Stomach (tissue), 9 donors: ENCODE data around the gene SSBP3. TPM values are rescaled to one million over a fixed set of nuclear protein-coding genes. Genes with fewer than 3 reads are reported as not detected.

ENCODE experiments used
- DNase-seq, 2 donors: peaks; one replicate each; pipeline versions ENCODE4 v3.0.0 to v3.0.0-alpha.2; 2013 to 2019
- H3K27ac ChIP-seq, 5 donors: fragments of 200-600 bp in 4 of 5; sonication (generic) in 4 of 5; one replicate each; pipeline ENCODE4 v1.5.1; 2013 to 2019; ENCODE audit warnings: mild to moderate bottlenecking in 1 of 5, moderate library complexity in 1 of 5
- H3K27me3 ChIP-seq, 3 donors: fragments of 200-600 bp; sonication (generic); one replicate each; pipeline ENCODE4 v1.5.1; 2017 to 2019; ENCODE audit warnings: mixed run types in 1 of 3
- H3K36me3 ChIP-seq, 4 donors: fragments of 200-600 bp; sonication (generic); 1 replicate in 3 of 4; 2 replicates in 1 of 4; pipeline ENCODE4 v1.5.1; 2016 to 2019
- H3K4me1 ChIP-seq, 4 donors: fragments of 200-600 bp; sonication (generic); one replicate each; pipeline ENCODE4 v1.5.1; 2016 to 2019
- H3K4me3 ChIP-seq, 4 donors: fragments of 200-600 bp; sonication (generic) in 3 of 4; one replicate each; pipeline ENCODE4 v1.5.1; 2016 to 2019; ENCODE audit warnings: mild to moderate bottlenecking in 1 of 4
- H3K9me3 ChIP-seq, 4 donors: fragments of 200-600 bp; sonication (generic); one replicate each; pipeline ENCODE4 v1.5.1; 2016 to 2019
- EP300 ChIP-seq: sonication (generic); formaldehyde crosslinking; IDR thresholded peaks from one replicate; pipeline ENCODE4 v1.6.1; 2017; ENCODE audit warnings: antibody characterized with exemption
- POLR2A ChIP-seq, 4 donors: fragments of 450-650 bp; IDR thresholded peaks; one replicate each; pipeline ENCODE4 v1.6.1; 2016; ENCODE audit warnings: antibody characterized with exemption in 4 of 4, control low read depth in 2 of 4, mild to moderate bottlenecking in 1 of 4, moderate library complexity in 1 of 4
- POLR2AphosphoS5 ChIP-seq, 3 donors: sonication (generic); formaldehyde crosslinking; IDR thresholded peaks; one replicate each; pipeline ENCODE4 v1.6.1; 2016; ENCODE audit warnings: antibody characterized with exemption in 3 of 3
- WGBS, 5 donors: extraction: QIAGEN DNeasy Blood & Tissue Kit in 3 of 5; methylation state at CpG; one replicate each; pipeline versions ENCODE4 v1.1.5 to v1.1.7; 2013 to 2018; 5-methylcytosine and 5-hydroxymethylcytosine counted together
- intact Hi-C: fragments of 100-400 bp; cut with DNase I; formaldehyde crosslinking; loops from one replicate; pipeline ENCODE4 v1.15.1; 2023; ENCODE audit warnings: low total_unique reads
- polyA plus RNA-seq, 3 donors: library from polyadenylated mRNA; stranded (reverse); fragments of 200-250 nt; gene quantifications; one replicate each; pipeline ENCODE4 v1.2.3, GENCODE V29; 2013
- total RNA-seq, 5 donors: library from RNA; depleted of rRNA; stranded (reverse); fragments of >200 nt; gene quantifications; one replicate each; pipeline versions ENCODE4 v1.1.0 to v1.2.3, GENCODE V29; 2014 to 2016
- TF ChIP-seq, protein P1 (sequence below), 7 experiments: fragments of 450-650 bp in 4 of 7; fragments of 200-600 bp in 3 of 7; sonication (generic) in 3 of 7; IDR thresholded peaks; one replicate each; pipeline ENCODE4 v1.5.1; 2016 to 2019; ENCODE audit warnings: antibody characterized with exemption in 7 of 7, control low read depth in 2 of 7, mild to moderate bottlenecking in 1 of 7
- donor health status: healthy with polysubstance abuse.
- donor health status: Bipolar disorder and iron deficiency.
- donor health status: healthy.

Gene SSBP3
- total and polyA plus RNA-seq, 8 donors = 4.3 to 100 (median 38.1) TPM

DNA sequence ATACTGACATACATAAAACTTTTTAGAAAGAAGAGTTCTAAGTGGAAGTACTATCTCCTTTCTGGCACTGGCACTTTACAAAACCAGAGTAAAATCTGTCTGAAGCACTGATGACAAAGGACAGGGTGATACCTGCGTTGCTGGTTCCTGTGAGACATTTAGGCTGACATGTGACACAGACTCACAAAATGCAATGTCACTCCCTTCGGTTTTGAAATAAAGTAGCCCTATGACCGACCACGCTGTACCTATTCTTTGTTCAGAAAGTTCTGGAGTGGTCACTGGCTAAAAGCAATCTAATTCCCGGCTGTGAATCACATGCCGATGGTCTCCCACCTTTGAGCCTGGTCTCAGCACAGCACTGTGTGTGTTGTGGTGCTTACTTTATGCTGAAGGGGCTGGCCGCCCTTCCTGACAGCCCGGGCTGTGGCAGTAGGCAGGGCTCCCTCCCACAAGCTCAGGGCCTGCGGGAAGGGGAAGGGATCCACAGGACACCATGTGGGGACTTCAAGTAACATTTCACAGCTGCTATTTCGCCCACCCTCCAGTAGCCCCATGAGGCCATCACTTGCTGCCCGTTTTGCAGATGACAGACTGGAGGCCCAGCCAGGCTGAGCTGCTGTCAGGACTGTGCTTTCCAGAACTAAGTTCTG is 158.2 kb downstream of the SSBP3 start:
- 85 to 92% (median 87%) methylated on average over 6 to 11 of the region's 11 CpGs for WGBS, 5 donors
- Histone ChIP-seq H3K4me3 (no peak overlapping the region), H3K36me3 (peaks cover 28 to 89% (median 84%) of the 10 kb centered on the region in 4 donors), H3K9me3 (no peaks in the 10 kb centered on the region), H3K4me1 (peaks cover 5 to 33% (median 13%) of the 10 kb centered on the region in 4 donors), H3K27ac (no peak overlapping the region), H3K27me3 (no peaks in the 10 kb centered on the region)
- no peak for DNase-seq
- no peak for TF ChIP-seq EP300
- TF ChIP-seq, protein P1, sequence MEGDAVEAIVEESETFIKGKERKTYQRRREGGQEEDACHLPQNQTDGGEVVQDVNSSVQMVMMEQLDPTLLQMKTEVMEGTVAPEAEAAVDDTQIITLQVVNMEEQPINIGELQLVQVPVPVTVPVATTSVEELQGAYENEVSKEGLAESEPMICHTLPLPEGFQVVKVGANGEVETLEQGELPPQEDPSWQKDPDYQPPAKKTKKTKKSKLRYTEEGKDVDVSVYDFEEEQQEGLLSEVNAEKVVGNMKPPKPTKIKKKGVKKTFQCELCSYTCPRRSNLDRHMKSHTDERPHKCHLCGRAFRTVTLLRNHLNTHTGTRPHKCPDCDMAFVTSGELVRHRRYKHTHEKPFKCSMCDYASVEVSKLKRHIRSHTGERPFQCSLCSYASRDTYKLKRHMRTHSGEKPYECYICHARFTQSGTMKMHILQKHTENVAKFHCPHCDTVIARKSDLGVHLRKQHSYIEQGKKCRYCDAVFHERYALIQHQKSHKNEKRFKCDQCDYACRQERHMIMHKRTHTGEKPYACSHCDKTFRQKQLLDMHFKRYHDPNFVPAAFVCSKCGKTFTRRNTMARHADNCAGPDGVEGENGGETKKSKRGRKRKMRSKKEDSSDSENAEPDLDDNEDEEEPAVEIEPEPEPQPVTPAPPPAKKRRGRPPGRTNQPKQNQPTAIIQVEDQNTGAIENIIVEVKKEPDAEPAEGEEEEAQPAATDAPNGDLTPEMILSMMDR (IDR thresholded peaks at IDR 0.05) = no peak
- no peak for TF ChIP-seq POLR2AphosphoS5 (IDR thresholded peaks at IDR 0.05)
- TF ChIP-seq POLR2A (IDR thresholded peaks at IDR 0.05) = no peak
- intact Hi-C loops = no loop called here

DNA sequence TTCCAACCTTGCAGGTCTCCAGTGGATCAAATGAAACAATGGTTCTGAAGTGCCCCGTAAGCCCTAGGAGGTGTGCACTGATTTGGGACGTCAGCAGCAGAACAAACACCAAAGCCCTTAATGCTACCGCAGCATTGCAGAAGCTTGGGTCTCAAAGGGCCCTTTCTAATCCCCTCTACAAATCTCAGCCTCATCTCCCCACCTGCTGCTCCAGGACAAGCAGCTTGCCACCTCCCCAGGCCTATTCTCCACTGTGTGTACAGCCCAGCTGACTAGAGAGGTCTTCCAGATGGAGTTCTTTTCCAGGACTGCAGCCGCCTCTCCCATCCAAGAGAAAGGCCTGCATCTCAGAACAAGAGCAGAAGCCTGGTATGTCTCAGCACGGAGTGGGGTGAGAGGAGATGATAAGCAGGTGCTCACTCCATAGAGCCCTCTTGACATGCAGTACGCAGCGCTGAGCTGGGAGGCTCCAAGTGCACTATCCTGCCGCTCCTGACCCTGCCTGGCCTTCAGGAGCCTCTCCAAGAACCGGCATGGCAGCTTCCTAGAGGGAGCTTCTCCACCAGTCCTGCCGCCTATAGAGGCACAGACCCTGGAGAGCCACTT is 160.0 kb downstream of the SSBP3 start:
- TF ChIP-seq, protein P1 (IDR thresholded peaks at IDR 0.05) = no peak
- no peak for TF ChIP-seq EP300
- no peak for TF ChIP-seq POLR2A (IDR thresholded peaks at IDR 0.05)
- no peak for TF ChIP-seq POLR2AphosphoS5 (IDR thresholded peaks at IDR 0.05)
- Histone ChIP-seq H3K4me3 (no peak overlapping the region), H3K27me3 (no peaks in the 10 kb centered on the region), H3K9me3 (no peaks in the 10 kb centered on the region), H3K27ac (no peak overlapping the region), H3K36me3 (peaks cover 38 to 95% (median 90%) of the 10 kb centered on the region in 4 donors), H3K4me1 (peaks cover 5 to 33% (median 13%) of the 10 kb centered on the region in 4 donors)
- intact Hi-C loops = no loop called here
- WGBS, 5 donors = 76 to 90% (median 86%) methylated on average over 10 of the region's 10 CpGs
- DNase-seq = no peak

DNA sequence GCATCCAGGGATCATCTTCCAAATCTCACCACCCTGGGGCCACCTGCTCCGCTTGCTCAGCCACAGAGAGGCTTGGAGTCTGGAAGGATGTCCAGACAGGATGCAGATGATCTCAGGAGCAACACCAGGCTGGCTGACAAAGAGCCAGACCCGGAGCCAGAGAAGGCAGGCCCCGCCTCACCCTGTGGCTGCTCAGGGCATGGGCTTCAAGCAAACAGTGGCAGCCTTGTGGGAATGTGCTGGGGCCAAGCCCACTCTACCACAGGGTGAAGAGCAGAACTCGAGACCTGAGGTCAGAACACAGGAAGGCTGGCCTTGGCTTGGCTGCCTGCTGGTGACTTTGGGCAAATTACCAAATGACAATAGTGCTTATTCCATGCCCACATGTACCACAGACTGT is 160.7 kb downstream of the SSBP3 start:
- no peak for TF ChIP-seq POLR2A (IDR thresholded peaks at IDR 0.05)
- TF ChIP-seq POLR2AphosphoS5 (IDR thresholded peaks at IDR 0.05) = no peak
- TF ChIP-seq, protein P1 (IDR thresholded peaks at IDR 0.05) = no peak
- TF ChIP-seq EP300 = no peak
- whole genome bisulfite sequencing, 5 donors = 45 to 73% (median 64%) methylated on average over 4 of the region's 4 CpGs
- H3K4me3 ChIP-seq = no peak overlapping the region
- H3K27me3 ChIP-seq = no peaks in the 10 kb centered on the region
- H3K27ac ChIP-seq = peak overlapping the region in 1 of 5 donors; percentile 15
- no peaks in the 10 kb centered on the region for H3K9me3 ChIP-seq
- intact Hi-C loops = no loop called here
- peaks cover 38 to 95% (median 90%) of the 10 kb centered on the region in 4 donors for H3K36me3 ChIP-seq
- H3K4me1 ChIP-seq = peaks cover 2 to 32% (median 11%) of the 10 kb centered on the region in 4 donors
- no peak for DNase-seq

DNA sequence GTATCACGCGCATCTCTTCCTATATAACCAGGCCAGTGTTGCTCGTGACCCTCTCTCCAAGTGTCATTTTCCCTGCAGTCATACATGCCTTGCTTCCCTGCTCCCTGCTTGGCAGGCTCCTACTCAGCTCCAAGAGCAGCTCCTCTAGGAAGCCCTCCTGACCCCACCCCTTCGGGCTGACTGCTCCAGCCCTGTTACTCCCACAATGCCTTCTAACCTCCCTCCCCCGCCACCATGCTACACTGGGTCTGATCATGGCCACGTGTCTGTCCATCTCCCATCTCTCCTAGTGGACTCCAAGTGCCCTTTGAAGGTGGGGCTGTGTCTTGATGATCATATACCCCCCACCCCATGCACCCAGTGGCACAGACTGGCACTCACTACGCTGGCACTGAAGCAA is 161.5 kb downstream of the SSBP3 start:
- H3K36me3 ChIP-seq = peaks cover 38 to 95% (median 88%) of the 10 kb centered on the region in 4 donors
- no peaks in the 10 kb centered on the region for H3K9me3 ChIP-seq
- no peak for DNase-seq
- no peak overlapping the region for H3K27ac ChIP-seq
- no peaks in the 10 kb centered on the region for H3K27me3 ChIP-seq
- TF ChIP-seq POLR2A (IDR thresholded peaks at IDR 0.05) (no peak), POLR2AphosphoS5 (IDR thresholded peaks at IDR 0.05) (no peak), EP300 (no peak)
- TF ChIP-seq, protein P1 (IDR thresholded peaks at IDR 0.05) = no peak
- H3K4me1 ChIP-seq = peaks cover 0 to 23% (median 6%) of the 10 kb centered on the region in 4 donors
- 86 to 90% (median 88%) methylated on average over 7 of the region's 7 CpGs for WGBS, 5 donors
- H3K4me3 ChIP-seq = no peak overlapping the region
- intact Hi-C loops = no loop called here
